ENCODE measurements around the gene ABCC1.

The ABCC1 gene

DNA sequence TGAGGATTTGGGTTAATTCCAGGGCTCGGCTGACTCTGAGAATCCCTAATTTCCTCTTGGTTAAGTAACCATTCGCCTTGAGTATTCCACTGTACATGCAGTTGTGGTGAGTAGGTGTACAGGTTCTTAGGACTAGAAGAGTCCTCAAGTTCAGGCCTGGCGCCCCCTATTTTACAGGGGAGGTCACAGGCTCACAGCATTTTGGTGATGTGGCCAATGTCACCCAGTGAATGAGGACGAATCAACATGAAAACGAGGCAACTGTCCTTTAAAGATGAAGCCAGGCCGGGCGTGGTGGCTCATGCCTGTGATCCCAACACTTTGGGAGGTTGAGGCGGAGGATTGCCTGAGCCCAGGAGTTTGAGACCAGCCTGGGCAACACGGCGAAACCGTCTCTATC, 218.5 kb downstream of the ABCC1 start:
- H3F3A ChIP-seq (ENCODE audit: insufficient read depth, low read length), result no peaks in the 10 kb centered on the region
- H3K9me2 ChIP-seq (ENCODE audit: low read depth, low read length), result no peaks in the 10 kb centered on the region
- no peaks in the 10 kb centered on the region for H3K79me2 ChIP-seq (ENCODE audit: insufficient read depth, low read length)
- H3K27me3 ChIP-seq (ENCODE audit: insufficient read depth, low read length), result peaks cover 5% of the 10 kb centered on the region; the same call in 1 of the 2 replicates
- H4K20me1 ChIP-seq (ENCODE audit: insufficient read depth, low read length), result no peaks in the 10 kb centered on the region
- H2AFZ ChIP-seq (ENCODE audit: low read length), result no peak overlapping the region
- peak; percentile 26; the same call in 1 of the 2 replicates for TF ChIP-seq CTCF (IDR thresholded peaks at IDR 0.05; ENCODE audit: low read length)
- TF ChIP-seq EZH2 (IDR thresholded peaks at IDR 0.05; ENCODE audit: borderline replicate concordance, low read length), result no peak
- no peak overlapping the region for H3K4me3 ChIP-seq (ENCODE audit: low read depth, low read length, poor library complexity, severe bottlenecking)
- H3K27ac ChIP-seq (ENCODE audit: low read depth, low read length, poor library complexity, severe bottlenecking), result no peak overlapping the region
- H3K9me3 ChIP-seq (ENCODE audit: low read length), result peaks cover 4% of the 10 kb centered on the region; the same call in 1 of the 2 replicates
- H3K36me3 ChIP-seq (ENCODE audit: insufficient read depth, low read length), result no peaks in the 10 kb centered on the region
- no peak overlapping the region for H3K4me2 ChIP-seq (ENCODE audit: low read length)
- H3K4me1 ChIP-seq (ENCODE audit: insufficient read depth, low read length, severe bottlenecking), result no peaks in the 10 kb centered on the region
- H3K9ac ChIP-seq (ENCODE audit: low read length), result no peak overlapping the region

GRCh38 chr16:16168431-16168830, 219.0 kb downstream of the ABCC1 start:
- H4K20me1 ChIP-seq (ENCODE audit: insufficient read depth, low read length), result no peaks in the 10 kb centered on the region
- no peak overlapping the region for H2AFZ ChIP-seq (ENCODE audit: low read length)
- H3K9me3 ChIP-seq (ENCODE audit: low read length), result peaks cover 4% of the 10 kb centered on the region; the same call in 1 of the 2 replicates
- H3K27ac ChIP-seq (ENCODE audit: low read depth, low read length, poor library complexity, severe bottlenecking), result no peak overlapping the region
- H3K27me3 ChIP-seq (ENCODE audit: insufficient read depth, low read length), result peaks cover 5% of the 10 kb centered on the region; the same call in 1 of the 2 replicates
- no peaks in the 10 kb centered on the region for H3K79me2 ChIP-seq (ENCODE audit: insufficient read depth, low read length)
- no peaks in the 10 kb centered on the region for H3F3A ChIP-seq (ENCODE audit: insufficient read depth, low read length)
- H3K4me3 ChIP-seq (ENCODE audit: low read depth, low read length, poor library complexity, severe bottlenecking), result no peak overlapping the region
- no peak overlapping the region for H3K4me2 ChIP-seq (ENCODE audit: low read length)
- no peak for TF ChIP-seq EZH2 (IDR thresholded peaks at IDR 0.05; ENCODE audit: borderline replicate concordance, low read length)
- no peak for TF ChIP-seq CTCF (IDR thresholded peaks at IDR 0.05; ENCODE audit: low read length)
- no peaks in the 10 kb centered on the region for H3K4me1 ChIP-seq (ENCODE audit: insufficient read depth, low read length, severe bottlenecking)
- no peaks in the 10 kb centered on the region for H3K36me3 ChIP-seq (ENCODE audit: insufficient read depth, low read length)
- no peak overlapping the region for H3K9ac ChIP-seq (ENCODE audit: low read length)
- H3K9me2 ChIP-seq (ENCODE audit: low read depth, low read length), result no peaks in the 10 kb centered on the region

DNA sequence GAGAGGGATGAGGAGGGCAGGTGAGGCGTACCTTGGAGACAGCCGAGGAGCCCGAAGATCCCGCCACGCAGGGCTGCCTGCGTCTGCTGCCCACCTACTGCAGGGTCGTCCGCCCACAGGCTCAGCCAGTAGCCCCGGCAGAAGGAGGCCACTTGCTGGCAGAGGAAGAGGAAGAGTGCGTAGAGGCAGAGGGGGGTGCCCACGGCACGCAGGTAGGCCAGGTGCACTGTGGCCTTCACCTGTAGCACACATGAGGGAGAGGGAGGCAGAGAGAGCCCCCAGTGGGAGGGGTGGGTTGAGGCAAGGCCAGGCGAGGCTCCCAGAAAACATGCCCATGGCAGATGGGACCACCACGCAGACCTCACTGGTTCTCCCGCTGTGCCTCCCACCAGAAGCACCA, 220.2 kb downstream of the ABCC1 start:
- Histone ChIP-seq H3K4me3 (ENCODE audit: low read depth, low read length, poor library complexity, severe bottlenecking) (no peak overlapping the region), H3K9me2 (ENCODE audit: low read depth, low read length) (no peaks in the 10 kb centered on the region), H3K4me2 (ENCODE audit: low read length) (no peak overlapping the region), H4K20me1 (ENCODE audit: insufficient read depth, low read length) (no peaks in the 10 kb centered on the region), H3K9me3 (ENCODE audit: low read length) (no peaks in the 10 kb centered on the region), H3K79me2 (ENCODE audit: insufficient read depth, low read length) (no peaks in the 10 kb centered on the region), H3K27me3 (ENCODE audit: insufficient read depth, low read length) (no peaks in the 10 kb centered on the region), H3K4me1 (ENCODE audit: insufficient read depth, low read length, severe bottlenecking) (no peaks in the 10 kb centered on the region), H2AFZ (ENCODE audit: low read length) (no peak overlapping the region), H3K27ac (ENCODE audit: low read depth, low read length, poor library complexity, severe bottlenecking) (no peak overlapping the region), H3K9ac (ENCODE audit: low read length) (no peak overlapping the region), H3F3A (ENCODE audit: insufficient read depth, low read length) (no peaks in the 10 kb centered on the region), H3K36me3 (ENCODE audit: insufficient read depth, low read length) (no peaks in the 10 kb centered on the region)
- TF ChIP-seq CTCF (IDR thresholded peaks at IDR 0.05; ENCODE audit: low read length) (no peak), EZH2 (IDR thresholded peaks at IDR 0.05; ENCODE audit: borderline replicate concordance, low read length) (no peak)
